Heart left ventricle (tissue), 13 donors: ENCODE results near the gene CCL13.

Experiments used
- CTCF ChIP-seq, 12 donors: fragments of 200-600 bp; sonication (generic) in 4 of 12; IDR thresholded peaks; one replicate each; pipeline versions ENCODE4 v1.5.0 to v1.8.0; 2018 to 2022; ENCODE audit warnings: antibody characterized with exemption in 12 of 12, mild to moderate bottlenecking in 5 of 12
- POLR2A ChIP-seq, 2 donors: fragments of 450-650 bp; IDR thresholded peaks; one replicate each; pipeline ENCODE4 v1.6.1; 2017; ENCODE audit warnings: antibody characterized with exemption in 2 of 2, mild to moderate bottlenecking in 2 of 2, moderate library complexity in 2 of 2
- donor health status: ischemic (EF 13 %, LVEDD 7.1; RV severe dilation, severe dysfunction).
- donor health status: DM: no; HTN: yes; CAD: no.
- donor health status: DM: no; HTN: no; CAD: no.
- donor health status: ischemic (EF 25% LVEDD 6.9; RV normal size, moderate dysfunction).
- donor health status: ischemic (EF 25% LVEDD 5.7; RV mildly dilated, moderate dysfunction).
- donor health status: ischemic (EF 35%, LVEDD 5.7; RV mildly dilated, moderate dysfunction).
- donor health status: nonischemic (EF 11% LVEDD 7.7; RV severe dilation, severe dysfunction).
- donor health status: DM: yes; HTN: yes; CAD: no.
- donor health status: PGD.
- donor health status: ischemic (EF 29% LVEDD 5.4; RV normal size, mild dysfunction).
- donor health status: nonischemic (EF 23%, LVEDD 6.1; RV moderate dilation, normal function).

- TF ChIP-seq CTCF (IDR thresholded peaks at IDR 0.05) (no peak), POLR2A (IDR thresholded peaks at IDR 0.05) (no peak)
Observed at GRCh38 chr17:34367486-34368195, 11.4 kb downstream of the CCL13 start.
